IPS-NIHi11 (cell line): ENCODE results near the gene XYLT1.
"Not testable (repeated sequence)": the region's sequence is repeated elsewhere in the genome, so short reads cannot be mapped to it uniquely, and the experiment has no call there.

Experiments used
- DNase-seq: peaks from one replicate; pipeline ENCODE4 v3.0.0; 2012; ENCODE audit warnings: mixed read lengths, low spot score

Gene XYLT1, protein sequence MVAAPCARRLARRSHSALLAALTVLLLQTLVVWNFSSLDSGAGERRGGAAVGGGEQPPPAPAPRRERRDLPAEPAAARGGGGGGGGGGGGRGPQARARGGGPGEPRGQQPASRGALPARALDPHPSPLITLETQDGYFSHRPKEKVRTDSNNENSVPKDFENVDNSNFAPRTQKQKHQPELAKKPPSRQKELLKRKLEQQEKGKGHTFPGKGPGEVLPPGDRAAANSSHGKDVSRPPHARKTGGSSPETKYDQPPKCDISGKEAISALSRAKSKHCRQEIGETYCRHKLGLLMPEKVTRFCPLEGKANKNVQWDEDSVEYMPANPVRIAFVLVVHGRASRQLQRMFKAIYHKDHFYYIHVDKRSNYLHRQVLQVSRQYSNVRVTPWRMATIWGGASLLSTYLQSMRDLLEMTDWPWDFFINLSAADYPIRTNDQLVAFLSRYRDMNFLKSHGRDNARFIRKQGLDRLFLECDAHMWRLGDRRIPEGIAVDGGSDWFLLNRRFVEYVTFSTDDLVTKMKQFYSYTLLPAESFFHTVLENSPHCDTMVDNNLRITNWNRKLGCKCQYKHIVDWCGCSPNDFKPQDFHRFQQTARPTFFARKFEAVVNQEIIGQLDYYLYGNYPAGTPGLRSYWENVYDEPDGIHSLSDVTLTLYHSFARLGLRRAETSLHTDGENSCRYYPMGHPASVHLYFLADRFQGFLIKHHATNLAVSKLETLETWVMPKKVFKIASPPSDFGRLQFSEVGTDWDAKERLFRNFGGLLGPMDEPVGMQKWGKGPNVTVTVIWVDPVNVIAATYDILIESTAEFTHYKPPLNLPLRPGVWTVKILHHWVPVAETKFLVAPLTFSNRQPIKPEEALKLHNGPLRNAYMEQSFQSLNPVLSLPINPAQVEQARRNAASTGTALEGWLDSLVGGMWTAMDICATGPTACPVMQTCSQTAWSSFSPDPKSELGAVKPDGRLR

GRCh38 chr16:17470908-17471718, at the start of gene XYLT1:
XYLT1 (minus strand) TSS chr16:17470960; CDS start chr16:17470796, 164 bp downstream.
- DNase-seq = peak; percentile 78

- DNase-seq = no peak
These were observed 49.4 kb upstream of the XYLT1 start for GRCh38 chr16:17520111-17520510.

- DNase-seq = no peak
These were observed 48.6 kb upstream of the XYLT1 start for GRCh38 chr16:17519101-17519955.

- DNase-seq = no peak
These were observed 47.7 kb upstream of the XYLT1 start for GRCh38 chr16:17518441-17518840.

GRCh38 chr16:17515421-17516210, 44.9 kb upstream of the XYLT1 start:
- DNase-seq = no peak

DNA sequence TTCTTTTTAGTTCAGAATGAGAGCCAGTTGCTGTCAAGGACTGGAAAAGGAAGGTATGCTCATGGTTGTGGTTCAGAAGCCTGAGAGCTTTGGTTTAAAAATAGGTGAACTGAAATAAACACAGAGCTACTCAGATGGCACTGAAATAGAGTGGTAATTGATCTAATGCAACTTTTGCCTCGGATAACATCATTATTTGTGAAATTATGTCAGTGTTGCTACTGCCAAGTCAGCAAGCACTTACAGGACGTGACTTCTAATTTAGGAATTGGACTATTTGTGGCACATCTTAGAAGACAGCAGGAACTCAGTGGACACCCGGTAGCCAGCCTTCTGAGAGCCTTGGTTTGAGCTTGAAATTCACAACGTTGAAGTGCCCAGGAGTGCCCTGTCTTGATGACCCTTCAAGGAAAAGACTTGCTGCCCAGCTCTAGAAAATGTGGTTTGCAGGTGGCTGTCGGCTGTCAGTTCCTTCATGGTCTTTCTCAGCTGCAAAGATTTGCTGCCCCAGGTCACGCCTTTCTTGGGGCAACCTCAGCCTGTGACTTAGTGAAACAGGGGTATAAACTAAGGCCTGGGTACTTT, 42.0 kb upstream of the XYLT1 start:
- no peak for DNase-seq

DNA sequence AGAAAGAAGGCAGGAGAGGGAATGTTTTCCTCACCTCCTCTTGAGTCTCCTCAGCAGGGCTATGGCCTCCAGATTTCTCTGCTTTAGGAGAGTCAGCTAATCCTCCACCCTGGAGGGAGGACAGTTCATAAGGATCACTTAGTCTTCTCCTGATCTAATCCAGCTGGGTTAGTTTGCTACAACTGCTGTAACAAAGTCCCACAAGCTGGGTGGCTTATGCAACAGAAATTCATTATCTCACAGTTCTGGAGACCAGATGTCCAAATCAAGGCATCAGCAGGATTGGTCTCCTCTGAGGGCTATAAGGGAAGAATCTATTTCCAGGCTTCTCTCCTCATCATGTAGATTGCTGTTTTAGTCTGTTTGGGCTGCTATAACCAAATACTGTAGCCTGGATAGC, 40.6 kb upstream of the XYLT1 start:
- DNase-seq = no peak

GRCh38 chr16:17510567-17510966, 39.8 kb upstream of the XYLT1 start:
- no peak for DNase-seq

DNA sequence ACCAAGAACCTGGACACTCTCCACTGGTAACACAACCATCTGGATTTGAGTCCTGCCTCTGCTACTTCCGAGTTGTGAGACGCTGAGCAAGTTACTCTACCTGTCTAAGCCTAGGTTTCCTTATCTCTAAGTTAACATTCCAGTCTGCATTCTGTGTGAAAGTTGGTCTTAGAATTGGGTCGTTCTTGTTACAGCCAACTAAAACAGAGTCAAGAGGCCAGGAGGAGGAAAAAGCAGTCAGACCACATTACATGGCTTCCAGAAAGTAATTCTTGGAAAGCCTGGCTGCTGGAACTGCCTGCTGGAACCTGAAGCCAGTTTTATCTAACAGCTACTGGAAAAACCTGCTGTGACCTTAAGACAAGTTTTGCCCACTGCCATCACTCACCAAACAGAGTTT, 38.4 kb upstream of the XYLT1 start:
- DNase-seq = no peak

DNA sequence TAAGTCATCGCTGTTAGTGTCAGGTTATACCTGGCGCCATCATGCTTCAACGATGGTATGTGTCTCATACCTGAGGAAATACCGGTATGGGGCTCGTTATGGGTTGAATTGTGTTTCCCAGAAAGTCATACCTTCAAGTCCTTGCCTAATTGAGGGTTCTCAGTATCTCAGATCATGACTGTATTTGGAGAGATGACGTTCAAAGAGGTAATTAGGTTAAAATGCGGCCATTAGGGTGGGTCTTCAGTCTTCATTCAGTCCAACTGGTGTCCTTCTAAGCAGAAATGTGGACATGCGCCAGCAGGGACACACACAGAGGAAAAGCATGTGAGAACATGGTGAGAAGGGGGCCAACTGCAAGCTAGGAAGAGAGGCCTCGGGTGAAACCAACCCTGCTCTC, 37.5 kb upstream of the XYLT1 start:
- DNase-seq = no peak

DNA sequence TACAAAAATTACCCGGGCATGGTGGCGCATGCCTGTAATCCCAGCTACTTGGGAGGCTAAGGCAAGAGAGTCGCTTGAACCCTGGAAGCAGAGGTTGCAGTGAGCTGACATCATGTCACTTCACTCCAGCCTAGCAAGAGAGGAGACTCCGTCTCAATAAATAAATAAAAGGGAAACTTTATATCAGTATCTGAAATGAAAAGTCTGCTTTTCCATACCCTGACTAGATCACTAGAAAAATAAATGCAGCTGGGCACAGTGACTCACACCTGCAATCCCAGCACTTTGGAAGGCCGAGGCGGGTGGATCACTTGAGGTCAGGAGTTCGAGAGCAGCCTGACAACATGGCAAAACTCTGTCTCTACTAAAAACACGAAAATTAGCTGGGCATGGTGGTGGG, 36.8 kb upstream of the XYLT1 start:
- DNase-seq = not testable (repeated sequence)

DNA sequence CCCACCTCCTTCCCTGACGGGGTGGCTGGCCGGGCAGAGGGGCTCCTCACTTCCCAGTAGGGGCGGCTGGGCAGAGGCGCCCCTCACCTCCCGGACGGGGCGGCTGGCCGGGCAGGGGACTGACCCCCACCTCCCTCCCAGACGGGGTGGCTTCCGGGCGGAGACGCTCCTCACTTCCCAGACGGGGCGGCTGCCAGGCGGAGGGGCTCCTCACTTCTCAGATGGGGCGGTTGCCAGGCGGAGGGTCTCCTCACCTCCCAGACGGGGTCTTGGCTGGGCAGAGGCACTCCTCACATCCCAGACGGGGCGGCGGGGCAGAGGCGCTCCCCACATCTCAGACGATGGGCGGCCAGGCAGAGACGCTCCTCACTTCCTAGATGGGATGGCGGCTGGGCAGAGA, 35.1 kb upstream of the XYLT1 start:
- not testable (repeated sequence) for DNase-seq

DNA sequence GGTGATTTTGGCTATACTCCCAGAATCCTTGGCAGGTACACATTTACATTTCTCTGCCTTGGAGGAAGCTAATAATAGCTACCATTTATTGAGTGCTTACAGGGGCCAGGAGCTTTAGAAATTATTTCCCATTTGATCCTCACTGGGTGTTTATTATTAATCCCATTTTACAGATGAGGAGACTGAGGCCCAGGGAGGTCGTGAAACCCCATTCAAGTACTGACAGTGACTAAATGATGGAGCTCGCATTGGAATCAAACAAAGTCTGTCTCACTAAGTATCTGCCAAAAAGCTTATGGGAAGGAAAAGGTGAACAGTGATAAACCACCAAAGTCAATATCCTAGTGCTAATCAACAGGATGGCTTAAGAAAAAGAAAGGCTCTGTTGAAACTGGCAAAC, 33.3 kb upstream of the XYLT1 start:
- DNase-seq = no peak

DNA sequence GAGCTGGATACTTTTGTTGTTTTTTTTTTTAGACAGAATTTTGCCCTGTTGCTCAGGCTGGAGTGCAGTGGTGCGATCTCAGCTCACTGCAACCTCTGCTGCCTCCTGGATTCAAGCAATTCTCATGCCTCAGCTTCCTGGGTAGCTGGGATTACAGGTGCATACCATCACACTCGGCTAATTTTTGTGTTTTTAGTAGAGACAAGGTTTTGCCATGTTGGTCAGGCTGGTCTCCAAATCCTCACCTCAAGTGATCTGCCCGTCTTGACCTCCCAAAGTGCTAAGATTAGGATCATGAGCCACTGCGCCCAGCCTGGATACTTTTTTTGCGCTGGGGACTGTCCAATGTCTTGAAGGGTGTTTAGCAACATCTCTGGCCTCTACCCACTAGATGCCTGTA, 32.6 kb upstream of the XYLT1 start:
- DNase-seq = no peak

GRCh38 chr16:17501321-17501720, 30.6 kb upstream of the XYLT1 start:
- DNase-seq = no peak

- DNase-seq = no peak
These were observed 28.6 kb upstream of the XYLT1 start for GRCh38 chr16:17499223-17499902.

DNA sequence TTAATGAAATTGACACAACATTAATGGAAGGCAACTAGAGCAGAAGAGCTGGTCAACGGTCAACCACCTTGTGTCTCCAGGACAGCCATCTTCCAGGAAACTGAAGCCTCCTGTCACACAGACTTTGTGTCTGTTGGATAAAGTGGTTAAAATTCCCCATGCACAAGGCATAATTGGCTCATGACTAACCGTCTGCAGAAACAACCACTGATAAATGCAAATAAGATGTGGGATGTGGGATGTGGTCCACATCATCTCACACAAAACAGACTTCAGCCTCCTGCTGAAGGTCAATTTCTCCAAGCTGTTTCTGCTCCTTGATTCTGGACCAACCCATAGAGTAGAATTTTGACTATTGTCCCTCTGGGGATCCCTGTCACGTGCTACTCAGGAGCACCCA, 26.9 kb upstream of the XYLT1 start:
- no peak for DNase-seq

DNA sequence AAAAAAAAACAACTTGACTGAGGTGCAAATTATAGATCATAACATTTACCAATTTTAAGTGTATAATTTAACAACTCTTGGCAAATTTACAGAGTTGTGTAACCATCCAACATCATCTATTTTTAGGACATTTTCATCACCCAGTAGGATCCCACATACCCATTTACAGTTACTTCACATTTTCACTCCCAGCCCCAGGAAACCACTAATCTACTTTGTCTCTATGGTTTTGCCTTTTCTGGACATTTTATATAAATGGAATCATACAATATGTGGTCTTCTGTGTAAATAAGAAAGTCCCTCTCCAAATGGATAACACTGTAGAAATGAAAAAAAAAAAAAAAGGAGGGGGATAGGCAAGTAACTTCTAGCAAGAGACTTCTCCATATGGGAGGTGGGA, 26.1 kb upstream of the XYLT1 start:
- no peak for DNase-seq

DNA sequence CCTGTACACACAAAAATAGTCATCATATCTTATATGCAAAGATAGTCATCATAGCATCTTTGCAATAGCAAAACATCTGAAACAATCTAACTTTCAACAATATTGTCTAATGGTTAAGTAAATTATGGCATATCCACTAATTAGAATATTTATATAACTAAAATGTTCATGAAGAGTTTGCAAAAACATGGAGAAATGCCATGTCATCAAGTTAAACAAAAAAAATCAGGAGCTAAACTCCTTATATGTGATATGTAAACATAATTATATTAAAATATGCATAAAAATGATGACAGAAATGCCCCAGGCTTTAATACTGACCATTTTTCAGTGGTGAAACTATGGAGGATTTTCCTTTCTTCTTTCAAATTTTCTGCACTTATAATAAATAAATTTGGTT, 22.3 kb upstream of the XYLT1 start:
- DNase-seq = no peak
